ENCODE results near the gene GATC.

DNA sequence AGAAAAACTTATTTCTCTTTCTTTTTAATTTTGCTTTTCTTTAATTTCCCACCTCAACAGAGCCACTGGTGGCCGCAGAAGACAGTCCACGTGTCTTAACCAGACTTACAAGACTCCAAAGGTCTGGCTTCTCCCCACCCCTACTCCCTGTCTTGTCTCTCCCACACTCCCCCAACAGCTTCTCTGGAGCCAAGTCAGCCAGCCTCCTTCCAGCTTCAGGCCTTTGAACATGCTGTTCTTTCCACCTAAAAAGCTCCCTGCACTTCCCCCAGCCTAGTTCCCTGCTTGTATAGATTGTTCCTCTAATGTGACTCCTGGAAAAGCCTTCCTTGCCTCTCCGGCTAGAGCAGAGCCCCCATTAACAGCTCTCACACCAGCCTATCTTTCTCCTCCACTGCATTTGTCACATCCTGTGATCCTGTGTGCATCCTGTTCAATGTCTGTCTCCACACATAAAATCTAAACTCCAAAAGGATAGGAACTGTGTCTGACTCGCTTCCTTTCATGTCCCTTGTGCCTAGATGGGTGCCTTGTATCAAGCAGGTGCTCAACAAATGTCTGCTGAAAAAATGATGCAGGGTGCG is 41.9 kb downstream of the GATC start:
- TF ChIP-seq, protein P1, sequence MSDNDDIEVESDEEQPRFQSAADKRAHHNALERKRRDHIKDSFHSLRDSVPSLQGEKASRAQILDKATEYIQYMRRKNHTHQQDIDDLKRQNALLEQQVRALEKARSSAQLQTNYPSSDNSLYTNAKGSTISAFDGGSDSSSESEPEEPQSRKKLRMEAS (IDR thresholded peaks at IDR 0.05; ENCODE audit: low read depth, low read length) = no peak
- TF ChIP-seq NR2C2 (IDR thresholded peaks at IDR 0.05; ENCODE audit: borderline replicate concordance, control insufficient read depth, insufficient read length, low read depth) (no peak), CEBPB (IDR thresholded peaks at IDR 0.05; ENCODE audit: borderline replicate concordance in 1 of 2, low read depth in 2 of 2, low read length in 2 of 2) (no peak), ZNF274 (IDR thresholded peaks at IDR 0.05; ENCODE audit: insufficient read depth, insufficient read length) (no peak), RB1 (IDR thresholded peaks at IDR 0.05; ENCODE audit: borderline replicate concordance) (no peak), EZH2 (IDR thresholded peaks at IDR 0.05; ENCODE audit: borderline replicate concordance, control insufficient read depth, low read depth, low read length) (no peak), RELA (IDR thresholded peaks at IDR 0.05; ENCODE audit: borderline replicate concordance, partially characterized antibody) (no peak), ASH2L (IDR thresholded peaks at IDR 0.05; ENCODE audit: borderline replicate concordance, low read depth) (no peak), RAD21 (IDR thresholded peaks at IDR 0.05; ENCODE audit: insufficient read depth, low read depth, low read length) (no peak), KLF5 (IDR thresholded peaks at IDR 0.05; ENCODE audit: partially characterized antibody) (no peak), NFXL1 (IDR thresholded peaks at IDR 0.05; ENCODE audit: borderline replicate concordance) (no peak)
- TF ChIP-seq, protein P2, sequence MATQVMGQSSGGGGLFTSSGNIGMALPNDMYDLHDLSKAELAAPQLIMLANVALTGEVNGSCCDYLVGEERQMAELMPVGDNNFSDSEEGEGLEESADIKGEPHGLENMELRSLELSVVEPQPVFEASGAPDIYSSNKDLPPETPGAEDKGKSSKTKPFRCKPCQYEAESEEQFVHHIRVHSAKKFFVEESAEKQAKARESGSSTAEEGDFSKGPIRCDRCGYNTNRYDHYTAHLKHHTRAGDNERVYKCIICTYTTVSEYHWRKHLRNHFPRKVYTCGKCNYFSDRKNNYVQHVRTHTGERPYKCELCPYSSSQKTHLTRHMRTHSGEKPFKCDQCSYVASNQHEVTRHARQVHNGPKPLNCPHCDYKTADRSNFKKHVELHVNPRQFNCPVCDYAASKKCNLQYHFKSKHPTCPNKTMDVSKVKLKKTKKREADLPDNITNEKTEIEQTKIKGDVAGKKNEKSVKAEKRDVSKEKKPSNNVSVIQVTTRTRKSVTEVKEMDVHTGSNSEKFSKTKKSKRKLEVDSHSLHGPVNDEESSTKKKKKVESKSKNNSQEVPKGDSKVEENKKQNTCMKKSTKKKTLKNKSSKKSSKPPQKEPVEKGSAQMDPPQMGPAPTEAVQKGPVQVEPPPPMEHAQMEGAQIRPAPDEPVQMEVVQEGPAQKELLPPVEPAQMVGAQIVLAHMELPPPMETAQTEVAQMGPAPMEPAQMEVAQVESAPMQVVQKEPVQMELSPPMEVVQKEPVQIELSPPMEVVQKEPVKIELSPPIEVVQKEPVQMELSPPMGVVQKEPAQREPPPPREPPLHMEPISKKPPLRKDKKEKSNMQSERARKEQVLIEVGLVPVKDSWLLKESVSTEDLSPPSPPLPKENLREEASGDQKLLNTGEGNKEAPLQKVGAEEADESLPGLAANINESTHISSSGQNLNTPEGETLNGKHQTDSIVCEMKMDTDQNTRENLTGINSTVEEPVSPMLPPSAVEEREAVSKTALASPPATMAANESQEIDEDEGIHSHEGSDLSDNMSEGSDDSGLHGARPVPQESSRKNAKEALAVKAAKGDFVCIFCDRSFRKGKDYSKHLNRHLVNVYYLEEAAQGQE (IDR thresholded peaks at IDR 0.05; ENCODE audit: low read depth, low read length) = no peak
- TF ChIP-seq, protein P3, sequence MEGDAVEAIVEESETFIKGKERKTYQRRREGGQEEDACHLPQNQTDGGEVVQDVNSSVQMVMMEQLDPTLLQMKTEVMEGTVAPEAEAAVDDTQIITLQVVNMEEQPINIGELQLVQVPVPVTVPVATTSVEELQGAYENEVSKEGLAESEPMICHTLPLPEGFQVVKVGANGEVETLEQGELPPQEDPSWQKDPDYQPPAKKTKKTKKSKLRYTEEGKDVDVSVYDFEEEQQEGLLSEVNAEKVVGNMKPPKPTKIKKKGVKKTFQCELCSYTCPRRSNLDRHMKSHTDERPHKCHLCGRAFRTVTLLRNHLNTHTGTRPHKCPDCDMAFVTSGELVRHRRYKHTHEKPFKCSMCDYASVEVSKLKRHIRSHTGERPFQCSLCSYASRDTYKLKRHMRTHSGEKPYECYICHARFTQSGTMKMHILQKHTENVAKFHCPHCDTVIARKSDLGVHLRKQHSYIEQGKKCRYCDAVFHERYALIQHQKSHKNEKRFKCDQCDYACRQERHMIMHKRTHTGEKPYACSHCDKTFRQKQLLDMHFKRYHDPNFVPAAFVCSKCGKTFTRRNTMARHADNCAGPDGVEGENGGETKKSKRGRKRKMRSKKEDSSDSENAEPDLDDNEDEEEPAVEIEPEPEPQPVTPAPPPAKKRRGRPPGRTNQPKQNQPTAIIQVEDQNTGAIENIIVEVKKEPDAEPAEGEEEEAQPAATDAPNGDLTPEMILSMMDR (IDR thresholded peaks at IDR 0.05 in 2 of 3, conservative IDR thresholded peaks at IDR 0.05 in 1 of 3; ENCODE audit: control insufficient read depth in 2 of 3, extremely low read depth in 1 of 3, insufficient read depth in 1 of 3, low read depth in 3 of 3, low read length in 3 of 3) = no peak
- TF ChIP-seq, protein P4, sequence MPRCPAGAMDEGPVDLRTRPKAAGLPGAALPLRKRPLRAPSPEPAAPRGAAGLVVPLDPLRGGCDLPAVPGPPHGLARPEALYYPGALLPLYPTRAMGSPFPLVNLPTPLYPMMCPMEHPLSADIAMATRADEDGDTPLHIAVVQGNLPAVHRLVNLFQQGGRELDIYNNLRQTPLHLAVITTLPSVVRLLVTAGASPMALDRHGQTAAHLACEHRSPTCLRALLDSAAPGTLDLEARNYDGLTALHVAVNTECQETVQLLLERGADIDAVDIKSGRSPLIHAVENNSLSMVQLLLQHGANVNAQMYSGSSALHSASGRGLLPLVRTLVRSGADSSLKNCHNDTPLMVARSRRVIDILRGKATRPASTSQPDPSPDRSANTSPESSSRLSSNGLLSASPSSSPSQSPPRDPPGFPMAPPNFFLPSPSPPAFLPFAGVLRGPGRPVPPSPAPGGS (IDR thresholded peaks at IDR 0.05; ENCODE audit: borderline replicate concordance, insufficient read depth, low read depth, low read length, poor library complexity, severe bottlenecking) = no peak

All from GM12878 (cell line).